ENCODE data around the gene ZNF622. TPM values are rescaled to one million over a fixed set of nuclear protein-coding genes. Genes with fewer than 3 reads are reported as not detected.

Gene ZNF622
- total RNA-seq, 4 donors from 2014 or later, result 20.2 to 32.6 (median 27.6) TPM

- TF ChIP-seq CTCF (IDR thresholded peaks at IDR 0.05; ENCODE audit: low read depth), result no peak
Measured at GRCh38 chr5:16412556-16412955, 53.0 kb downstream of the ZNF622 start.

- no peak for TF ChIP-seq CTCF (IDR thresholded peaks at IDR 0.05; ENCODE audit: low read depth)
Measured at GRCh38 chr5:16411741-16412455, 53.7 kb downstream of the ZNF622 start.

- TF ChIP-seq CTCF (IDR thresholded peaks at IDR 0.05; ENCODE audit: low read depth), result no peak
Measured at GRCh38 chr5:16411235-16411634, 54.4 kb downstream of the ZNF622 start.

- TF ChIP-seq CTCF (IDR thresholded peaks at IDR 0.05; ENCODE audit: low read depth), result no peak
Measured at GRCh38 chr5:16410338-16410737, 55.3 kb downstream of the ZNF622 start.

GRCh38 chr5:16406630-16407029 lies 59.0 kb downstream of the ZNF622 start:
- no peak for TF ChIP-seq CTCF (IDR thresholded peaks at IDR 0.05; ENCODE audit: low read depth)

GRCh38 chr5:16406023-16406422 lies 59.6 kb downstream of the ZNF622 start:
- TF ChIP-seq CTCF (IDR thresholded peaks at IDR 0.05; ENCODE audit: low read depth), result no peak

Other genes starting within 250 kb of the ZNF622 start
- gene RETREG1, start 151.2 kb upstream of the ZNF622 start, total RNA-seq, result 100 to 1,000 TPM in 1 of 4 donors, 10 to 100 TPM in 3; 71.0 to 131 (median 91.7) TPM

Data from subcutaneous adipose tissue (tissue), 4 donors.